IMR-90 (cell line): ENCODE results near the gene FOXB2. TPM values are rescaled to one million over a fixed set of nuclear protein-coding genes. Genes with fewer than 3 reads are reported as not detected.

Source experiments
- ATAC-seq: fragments of 200-7000 bp; cut with Tn5 transposase; 2 replicates; pipeline ENCODE4 v1.9.1; 2020; ENCODE audit warnings: low read depth, mild to moderate bottlenecking, moderate library complexity
- BruUV-seq: library from RNA; stranded (reverse); fragments of 400-500 nt; replicated peaks from 2 replicates; lab custom pipeline; 2021; lab: Mats Ljungman, UMichigan
- CTCF ChIA-PET: fragments of 300-600 bp; formaldehyde crosslinking; extraction: SDS; loops from one replicate; lab custom pipeline; 2021; ENCODE audit warnings: antibody characterized with exemption; lab: Yijun Ruan, JAX
- POLR2A ChIA-PET: fragments of 300-600 bp; sonication (Branson Sonifier 250); formaldehyde crosslinking; loops from one replicate; lab custom pipeline; 2022; ENCODE audit warnings: antibody characterized with exemption; ENCODE audit not compliant: unreplicated experiment; lab: Charles Lee
- DNase-seq: peaks from one replicate; pipeline ENCODE4 v3.0.0; 2013
- H2AFZ ChIP-seq: replicated peaks from 2 replicates; pipeline ENCODE3; 2013; ENCODE audit warnings: low read length, mild to moderate bottlenecking; ENCODE audit not compliant: poor library complexity
- H2AK5ac ChIP-seq: 2 replicates; pipeline ENCODE4 v1.6.1; 2013; ENCODE audit warnings: low read depth, low read length, inconsistent platforms
- H2AK9ac ChIP-seq: replicated peaks from 2 replicates; pipeline ENCODE3; 2013; ENCODE audit warnings: mild to moderate bottlenecking, low read depth, low read length, moderate library complexity; ENCODE audit not compliant: poor library complexity
- H2BK120ac ChIP-seq: 2 replicates; pipeline ENCODE4 v1.6.1; 2013; ENCODE audit warnings: low read depth, low read length, inconsistent platforms
- H2BK15ac ChIP-seq: 3 replicates; pipeline ENCODE4 v1.6.1; 2013; ENCODE audit warnings: low read depth, low read length, inconsistent platforms
- H2BK20ac ChIP-seq: 2 replicates; pipeline ENCODE4 v1.6.1; 2013; ENCODE audit warnings: low read depth, mild to moderate bottlenecking, inconsistent platforms, low read length, moderate library complexity
- H2BK5ac ChIP-seq: 2 replicates; pipeline ENCODE4 v1.6.1; 2013; ENCODE audit warnings: mild to moderate bottlenecking, low read depth, low read length, inconsistent platforms; ENCODE audit not compliant: poor library complexity, severe bottlenecking
- H3K14ac ChIP-seq: replicated peaks from 2 replicates; pipeline ENCODE4 v1.6.1; 2013; ENCODE audit warnings: low read depth, low read length, inconsistent platforms
- H3K18ac ChIP-seq: 2 replicates; pipeline ENCODE4 v1.6.1; 2013; ENCODE audit warnings: low read depth, low read length, control low read depth
- H3K23ac ChIP-seq: 2 replicates; pipeline ENCODE4 v1.6.1; 2013; ENCODE audit warnings: low read depth, low read length, inconsistent platforms
- H3K27ac ChIP-seq: 2 replicates; pipeline ENCODE4 v1.5.1; 2013; ENCODE audit warnings: mild to moderate bottlenecking, control low read depth, low read length; ENCODE audit not compliant: insufficient read depth
- H3K27me3 ChIP-seq: 2 replicates; pipeline ENCODE4 v1.6.1; 2013; ENCODE audit warnings: low read length; ENCODE audit not compliant: control insufficient read depth, insufficient read depth
- H3K36me3 ChIP-seq: 2 replicates; pipeline ENCODE4 v1.6.1; 2013; ENCODE audit warnings: low read length, mixed read lengths; ENCODE audit not compliant: control insufficient read depth, insufficient read depth
- H3K4ac ChIP-seq: 2 replicates; pipeline ENCODE4 v1.6.1; 2013; ENCODE audit warnings: low read depth, low read length, inconsistent platforms
- H3K4me1 ChIP-seq: 2 replicates; pipeline ENCODE4 v1.6.1; 2013; ENCODE audit warnings: low read length, mixed read lengths; ENCODE audit not compliant: control insufficient read depth, insufficient read depth
- H3K4me2 ChIP-seq: 2 replicates; pipeline ENCODE4 v1.6.1; 2013; ENCODE audit warnings: low read depth, mild to moderate bottlenecking, control low read depth, low read length, moderate library complexity
- H3K4me3 ChIP-seq: 2 replicates; pipeline ENCODE4 v1.5.1; 2013; ENCODE audit warnings: low read depth, mild to moderate bottlenecking, control low read depth, low read length, moderate library complexity; ENCODE audit not compliant: insufficient read depth
- H3K56ac ChIP-seq: 2 replicates; pipeline ENCODE4 v1.6.1; 2013; ENCODE audit warnings: low read length, inconsistent platforms; ENCODE audit not compliant: insufficient read depth; ENCODE audit errors: extremely low read depth
- H3K79me1 ChIP-seq, 2 experiments: 2 replicates each; pipeline ENCODE4 v1.6.1; 2013; ENCODE audit warnings: low read length in 2 of 2, inconsistent platforms in 1 of 2, low read depth in 1 of 2
- H3K9ac ChIP-seq: 2 replicates; pipeline ENCODE4 v1.6.1; 2013; ENCODE audit warnings: low read depth, low read length, control low read depth
- H3K9me1 ChIP-seq: 2 replicates; pipeline ENCODE4 v1.6.1; 2013; ENCODE audit warnings: low read length, inconsistent platforms; ENCODE audit not compliant: insufficient read depth
- H3K9me3 ChIP-seq: 2 replicates; pipeline ENCODE4 v1.6.1; 2013; ENCODE audit warnings: low read length; ENCODE audit not compliant: control insufficient read depth, insufficient read depth
- H4K20me1 ChIP-seq: 2 replicates; pipeline ENCODE4 v1.6.1; 2013; ENCODE audit warnings: low read length, inconsistent platforms; ENCODE audit not compliant: insufficient read depth
- H4K5ac ChIP-seq: 2 replicates; pipeline ENCODE4 v1.6.1; 2013; ENCODE audit warnings: mild to moderate bottlenecking, low read depth, low read length, control low read depth
- H4K8ac ChIP-seq, 2 experiments: 2 replicates each; pipeline ENCODE4 v1.6.1; 2013; ENCODE audit warnings: low read depth in 2 of 2, low read length in 2 of 2, control low read depth in 1 of 2, inconsistent platforms in 1 of 2
- H4K91ac ChIP-seq: 2 replicates; pipeline ENCODE4 v1.6.1; 2013; ENCODE audit warnings: low read depth, low read length, inconsistent platforms; ENCODE audit not compliant: insufficient read depth
- BHLHE40 ChIP-seq: fragments of 150-350 bp; IDR thresholded peaks from 2 replicates; pipeline ENCODE4 v1.6.1; 2016; ENCODE audit warnings: mild to moderate bottlenecking, low read depth, low read length
- CEBPB ChIP-seq: IDR thresholded peaks from 2 replicates; pipeline ENCODE4 v1.6.1; 2012; ENCODE audit warnings: low read depth, low read length, improper control_type of control experiment
- CHD1 ChIP-seq: IDR thresholded peaks from 2 replicates; pipeline ENCODE4 v1.6.1; 2012; ENCODE audit warnings: low read depth, low read length, improper control_type of control experiment
- CTCF ChIP-seq: conservative IDR thresholded peaks from 2 replicates; pipeline ENCODE4 v1.5.1; 2012; ENCODE audit warnings: mild to moderate bottlenecking, low read depth, low read length, improper control_type of control experiment
- ELK1 ChIP-seq: fragments of 150-350 bp; IDR thresholded peaks from 2 replicates; pipeline ENCODE4 v1.6.1; 2016; ENCODE audit warnings: low read depth, mild to moderate bottlenecking, low read length, moderate library complexity, borderline replicate concordance
- FOS ChIP-seq: fragments of 150-350 bp; IDR thresholded peaks from 2 replicates; pipeline ENCODE4 v1.6.1; 2016; ENCODE audit warnings: low read depth, low read length
- MAFK ChIP-seq: IDR thresholded peaks from 2 replicates; pipeline ENCODE4 v1.6.1; 2012; ENCODE audit warnings: low read depth, low read length, improper control_type of control experiment
- MAZ ChIP-seq: IDR thresholded peaks from 2 replicates; pipeline ENCODE4 v1.6.1; 2012; ENCODE audit warnings: low read depth, mild to moderate bottlenecking, low read length, improper control_type of control experiment, moderate library complexity, borderline replicate concordance
- MXI1 ChIP-seq: IDR thresholded peaks from 2 replicates; pipeline ENCODE4 v1.6.1; 2012; ENCODE audit warnings: low read depth, mild to moderate bottlenecking, low read length, moderate library complexity, borderline replicate concordance
- NFE2L2 ChIP-seq: fragments of 150-350 bp; IDR thresholded peaks from 2 replicates; pipeline ENCODE4 v1.6.1; 2016; ENCODE audit warnings: low read depth, mild to moderate bottlenecking, low read length
- POLR2A ChIP-seq: IDR thresholded peaks from 2 replicates; pipeline ENCODE4 v1.6.1; 2012; ENCODE audit warnings: mild to moderate bottlenecking, low read depth, low read length
- RAD21 ChIP-seq: IDR thresholded peaks from 2 replicates; pipeline ENCODE4 v1.6.1; 2012; ENCODE audit warnings: low read length, improper control_type of control experiment
- RCOR1 ChIP-seq: IDR thresholded peaks from 2 replicates; pipeline ENCODE4 v1.6.1; 2012; ENCODE audit warnings: mild to moderate bottlenecking, low read length, improper control_type of control experiment; ENCODE audit not compliant: insufficient replicate concordance
- RFX5 ChIP-seq: IDR thresholded peaks from 2 replicates; pipeline ENCODE4 v1.8.0; 2012; ENCODE audit warnings: low read depth, mild to moderate bottlenecking, low read length, moderate library complexity
- SMC3 ChIP-seq: fragments of 150-350 bp; IDR thresholded peaks from 2 replicates; pipeline ENCODE4 v1.6.1; 2016; ENCODE audit warnings: low read depth, mild to moderate bottlenecking, antibody characterized with exemption, low read length, moderate library complexity
- WGBS, 2 experiments: methylation state at CpG; one replicate each; pipeline versions ENCODE4 v1.1.5 to v1.1.7; 2013; ENCODE audit warnings: missing lambda C conversion rate in 2 of 2; ENCODE audit not compliant: insufficient read length in 1 of 2; ENCODE audit errors: extremely low coverage in 2 of 2; 5-methylcytosine and 5-hydroxymethylcytosine counted together
- dilution Hi-C: fragments of 300-500 bp; cut with HindIII; formaldehyde crosslinking; loops from one replicate; pipeline ENCODE4 v1.14.3; 2018; ENCODE audit warnings: low sequenced_read_pairs; ENCODE audit not compliant: unreplicated experiment
- in situ Hi-C: fragments of 300-500 bp; cut with MboI; formaldehyde crosslinking; loops from 3 replicates; pipeline ENCODE4 v1.14.3; 2019; ENCODE audit warnings: low sequenced_read_pairs, inconsistent platforms, mixed read lengths
- intact Hi-C: fragments of 100-400 bp; cut with micrococcal nuclease; formaldehyde crosslinking; loops from 2 replicates; pipeline ENCODE4 v1.10.0; 2022
- polyA plus RNA-seq, 3 experiments: library from polyadenylated mRNA; depleted of rRNA; stranded (reverse); fragments of >200 nt; gene quantifications; 2 replicates each; pipeline ENCODE4 v1.2.3, GENCODE V29; 2012; ENCODE audit warnings: low replicate concordance in 1 of 3
- total RNA-seq: library from RNA; depleted of rRNA; stranded (reverse); fragments of >200 nt; gene quantifications from 2 replicates; pipeline ENCODE4 v1.2.3, GENCODE V29; 2012
- TF ChIP-seq, protein P1 (sequence below): fragments of 150-350 bp; IDR thresholded peaks from 2 replicates; pipeline ENCODE4 v1.6.1; 2017; ENCODE audit warnings: mild to moderate bottlenecking, antibody characterized with exemption, low read length, low read depth

Gene FOXB2
- total and polyA plus RNA-seq, 2 of the 4 experiments (the other 2 are of a cell fraction): not detected

DNA sequence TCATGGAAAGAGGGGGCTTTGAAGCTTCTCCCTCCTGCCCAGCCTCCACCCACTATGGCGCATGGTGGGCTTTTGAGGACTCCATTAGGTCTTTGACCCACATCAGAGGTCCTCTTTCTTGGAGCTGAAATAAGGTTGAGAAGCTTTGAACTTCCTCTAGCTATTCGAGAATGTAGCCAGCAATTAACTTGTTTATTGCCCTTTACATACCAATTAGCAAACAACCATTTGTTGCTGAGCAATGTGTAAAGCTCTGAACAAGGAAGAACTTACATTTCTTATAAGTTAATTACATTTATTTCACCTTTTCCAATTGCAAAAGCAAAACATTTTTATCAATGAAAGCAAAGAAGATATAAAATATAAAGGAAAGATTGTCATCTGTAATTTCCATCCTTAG, 30.5 kb upstream of the FOXB2 start:
- no peak overlapping the region for H2AK5ac ChIP-seq
- no TSS peak for BruUV-seq
- WGBS, 2 experiments: no CpG with 5 or more reads among the region's 2 CpGs
- no peaks in the 10 kb centered on the region for H3K4me1 ChIP-seq
- no peak overlapping the region for H2AFZ ChIP-seq
- H3K9ac ChIP-seq: no peak overlapping the region
- H3K4ac ChIP-seq: no peak overlapping the region
- H3K56ac ChIP-seq: no peak overlapping the region
- no peak overlapping the region for H4K8ac ChIP-seq
- H2BK15ac ChIP-seq: no peak overlapping the region
- no peak overlapping the region for H3K18ac ChIP-seq
- no peak overlapping the region for H4K5ac ChIP-seq
- no peak overlapping the region for H2AK9ac ChIP-seq
- no peaks in the 10 kb centered on the region for H4K20me1 ChIP-seq
- H3K4me2 ChIP-seq: no peak overlapping the region
- H3K9me1 ChIP-seq: no peaks in the 10 kb centered on the region
- CTCF ChIA-PET: interaction anchor here (0.7 to 0.9 kb wide), 2 partner anchors 177 to 179 kb away, joined by 3 read pairs; no protein-coding TSS in a partner anchor
- no peak overlapping the region for H2BK120ac ChIP-seq
- no peak for DNase-seq
- TF ChIP-seq CTCF (no peak), MXI1 (no peak), MAFK (no peak), NFE2L2 (no peak), RAD21 (no peak), ELK1 (no peak), RCOR1 (no peak), POLR2A (no peak), SMC3 (no peak), CEBPB (no peak), CHD1 (no peak), BHLHE40 (no peak), MAZ (no peak), FOS (no peak), RFX5 (no peak)
- TF ChIP-seq, protein P1, sequence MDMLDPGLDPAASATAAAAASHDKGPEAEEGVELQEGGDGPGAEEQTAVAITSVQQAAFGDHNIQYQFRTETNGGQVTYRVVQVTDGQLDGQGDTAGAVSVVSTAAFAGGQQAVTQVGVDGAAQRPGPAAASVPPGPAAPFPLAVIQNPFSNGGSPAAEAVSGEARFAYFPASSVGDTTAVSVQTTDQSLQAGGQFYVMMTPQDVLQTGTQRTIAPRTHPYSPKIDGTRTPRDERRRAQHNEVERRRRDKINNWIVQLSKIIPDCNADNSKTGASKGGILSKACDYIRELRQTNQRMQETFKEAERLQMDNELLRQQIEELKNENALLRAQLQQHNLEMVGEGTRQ: no peak
- no peak for ATAC-seq
- H3K27me3 ChIP-seq: peaks cover 4% of the 10 kb centered on the region
- no peak overlapping the region for H2BK5ac ChIP-seq
- no peak overlapping the region for H3K23ac ChIP-seq
- no peaks in the 10 kb centered on the region for H3K9me3 ChIP-seq
- H3K36me3 ChIP-seq: no peaks in the 10 kb centered on the region
- no peak overlapping the region for H3K14ac ChIP-seq
- no peak overlapping the region for H3K4me3 ChIP-seq
- H4K91ac ChIP-seq: no peak overlapping the region
- in situ Hi-C loops: no loop called here
- intact Hi-C loops: loop anchor here (2.0 kb wide), 1 partner anchor 228 kb away; no protein-coding TSS in a partner anchor
- H2BK20ac ChIP-seq: no peak overlapping the region
- H3K27ac ChIP-seq: no peak overlapping the region
- H3K79me1 ChIP-seq: no peaks in the 10 kb centered on the region
- POLR2A ChIA-PET: no interaction called here
- dilution Hi-C loops: loop anchor here (25.0 kb wide), 1 partner anchor 177 kb away; no protein-coding TSS in a partner anchor
